Keratinocyte (primary cell): ENCODE measurements around the gene ITGB6. TPM values are rescaled to one million over a fixed set of nuclear protein-coding genes. Genes with fewer than 3 reads are reported as not detected.
A peak's percentile ranks its signal among the peaks of the same experiment; 100 is the strongest.

ENCODE experiments used
- DNase-seq: peaks from one replicate; pipeline ENCODE4 v3.0.0-alpha.2; 2011; ENCODE audit warnings: low read depth, missing footprints, low spot score
- FAIRE-seq: peaks from 2 replicates; lab custom pipeline; 2011; peaks lifted over from hg19 to GRCh38; lab: Jason Lieb, UNC
- H2AFZ ChIP-seq: 2 replicates; pipeline ENCODE4 v1.6.0; 2012; ENCODE audit warnings: low read length, control low read depth, inconsistent platforms; ENCODE audit not compliant: control insufficient read depth
- H3K27ac ChIP-seq: 2 replicates; pipeline ENCODE4 v1.5.1; 2011; ENCODE audit warnings: low read length; ENCODE audit not compliant: control insufficient read depth, insufficient read depth
- H3K27me3 ChIP-seq: 3 replicates; pipeline ENCODE4 v1.6.0; 2011; ENCODE audit warnings: low read length; ENCODE audit not compliant: control insufficient read depth, insufficient read depth; ENCODE audit errors: extremely low read depth
- H3K36me3 ChIP-seq, 2 experiments: 2 replicates in 1 of 2; 3 replicates in 1 of 2; pipeline ENCODE4 v1.5.1; 2011; ENCODE audit warnings: low read length in 2 of 2, mild to moderate bottlenecking in 1 of 2; ENCODE audit not compliant: control insufficient read depth in 2 of 2, insufficient read depth in 2 of 2; ENCODE audit errors: extremely low read depth in 1 of 2
- H3K4me1 ChIP-seq: 3 replicates; pipeline ENCODE4 v1.5.1; 2011; ENCODE audit warnings: low read length; ENCODE audit not compliant: control insufficient read depth, insufficient read depth; ENCODE audit errors: extremely low read depth
- H3K4me2 ChIP-seq: 3 replicates; pipeline ENCODE4 v1.6.0; 2011; ENCODE audit warnings: low read depth, low read length; ENCODE audit not compliant: control insufficient read depth, insufficient read depth; ENCODE audit errors: extremely low read depth
- H3K4me3 ChIP-seq, 3 experiments: fragments of 200-600 bp in 1 of 3; sonication (generic) in 1 of 3; 2 replicates in 2 of 3; 3 replicates in 1 of 3; pipeline ENCODE4 v1.5.1; 2011 to 2016; ENCODE audit warnings: low read length in 3 of 3, mild to moderate bottlenecking in 3 of 3, control low read depth in 2 of 3, inconsistent platforms in 1 of 3, low read depth in 1 of 3, mixed read lengths in 1 of 3, mixed run types in 1 of 3, moderate library complexity in 1 of 3; ENCODE audit not compliant: control insufficient read depth in 2 of 3, insufficient read depth in 2 of 3; ENCODE audit errors: extremely low read depth in 1 of 3
- H3K79me2 ChIP-seq: 2 replicates; pipeline ENCODE4 v1.6.0; 2012; ENCODE audit warnings: low read length; ENCODE audit not compliant: control insufficient read depth, insufficient read depth
- H3K9ac ChIP-seq: 3 replicates; pipeline ENCODE4 v1.6.0; 2011; ENCODE audit warnings: low read length; ENCODE audit not compliant: control insufficient read depth, insufficient read depth; ENCODE audit errors: extremely low read depth
- H3K9me1 ChIP-seq: 3 replicates; pipeline ENCODE4 v1.6.0; 2011; ENCODE audit warnings: low read length; ENCODE audit not compliant: control insufficient read depth, insufficient read depth; ENCODE audit errors: extremely low read depth
- H3K9me3 ChIP-seq: 2 replicates; pipeline ENCODE4 v1.5.1; 2012; ENCODE audit warnings: low read depth, low read length; ENCODE audit not compliant: control insufficient read depth
- H4K20me1 ChIP-seq: 3 replicates; pipeline ENCODE4 v1.6.0; 2011; ENCODE audit warnings: low read length; ENCODE audit not compliant: control insufficient read depth, insufficient read depth; ENCODE audit errors: extremely low read depth
- CTCF ChIP-seq, 3 experiments: IDR thresholded peaks in 1 of 3; conservative IDR thresholded peaks in 1 of 3; optimal IDR thresholded peaks in 1 of 3; 2 replicates in 2 of 3; 3 replicates in 1 of 3; pipeline versions ENCODE3 to v1.5.1; 2011; ENCODE audit warnings: low read length in 3 of 3, mild to moderate bottlenecking in 3 of 3, moderate library complexity in 2 of 3, control low read depth in 1 of 3, inconsistent platforms in 1 of 3; ENCODE audit not compliant: insufficient read depth in 2 of 3; ENCODE audit errors: extremely low read depth in 1 of 3
- EZH2 ChIP-seq: IDR thresholded peaks from one replicate; pipeline ENCODE4 v1.6.1; 2012; ENCODE audit warnings: inconsistent platforms, mild to moderate bottlenecking, low read length, moderate library complexity
- dilution Hi-C: fragments of 300-500 bp; cut with MboI; formaldehyde crosslinking; loops from one replicate; pipeline ENCODE4 v1.7.0; 2020; ENCODE audit warnings: low sequenced_read_pairs; ENCODE audit not compliant: extremely low pct_ligation_motif_present
- polyA plus RNA-seq, 5 experiments: library from polyadenylated mRNA; depleted of rRNA in 3 of 5; stranded (reverse) in 3 of 5; stranded (forward) in 1 of 5; unstranded in 1 of 5; fragments of >200 nt; gene quantifications; 1 replicate in 1 of 5; 2 replicates in 3 of 5; 3 replicates in 1 of 5; pipeline versions ENCODE4 v1.2.1 to v1.2.3, GENCODE V29; 2011 to 2012; ENCODE audit warnings: missing spikeins in 2 of 5, low read depth in 1 of 5, low replicate concordance in 1 of 5

Gene ITGB6
- polyA plus RNA-seq, 1 donor (not counting 4 experiments of a cell fraction or from before 2014, with no cell fraction given) = 183 TPM

- H3K4me2 ChIP-seq = no peak overlapping the region
- H3K27me3 ChIP-seq = no peaks in the 10 kb centered on the region
- TF ChIP-seq CTCF (optimal IDR thresholded peaks at IDR 0.05 in 1 of 3, IDR thresholded peaks at IDR 0.05 in 1 of 3, conservative IDR thresholded peaks at IDR 0.05 in 1 of 3; ENCODE audit: extremely low read depth in 1 of 3, insufficient read depth in 2 of 3, low read length in 3 of 3) (no peak), EZH2 (no peak)
- H3K36me3 ChIP-seq = peaks cover 24 to 33% of the 10 kb centered on the region in 2 experiments
- no peak overlapping the region for H3K4me3 ChIP-seq
- H4K20me1 ChIP-seq = no peaks in the 10 kb centered on the region
- no peak for DNase-seq
- no peak overlapping the region for H3K27ac ChIP-seq
- no peaks in the 10 kb centered on the region for H3K9me1 ChIP-seq
- no peak for FAIRE-seq
- H3K4me1 ChIP-seq = no peaks in the 10 kb centered on the region
- H3K9ac ChIP-seq = no peak overlapping the region
- dilution Hi-C loops = no loop called here
- H3K79me2 ChIP-seq = peaks cover 2% of the 10 kb centered on the region
- H3K9me3 ChIP-seq = no peaks in the 10 kb centered on the region
- no peak overlapping the region for H2AFZ ChIP-seq
Observed at GRCh38 chr2:160126315-160126714, 73.8 kb downstream of the ITGB6 start.

- no peak for TF ChIP-seq CTCF (optimal IDR thresholded peaks at IDR 0.05 in 1 of 3, IDR thresholded peaks at IDR 0.05 in 1 of 3, conservative IDR thresholded peaks at IDR 0.05 in 1 of 3; ENCODE audit: extremely low read depth in 1 of 3, insufficient read depth in 2 of 3, low read length in 3 of 3)
- no peak for TF ChIP-seq EZH2
- Histone ChIP-seq H3K4me1 (no peaks in the 10 kb centered on the region), H3K9me1 (no peaks in the 10 kb centered on the region), H3K36me3 (peaks cover 22 to 33% of the 10 kb centered on the region in 2 experiments), H3K27ac (no peak overlapping the region), H3K27me3 (no peaks in the 10 kb centered on the region), H3K4me2 (no peak overlapping the region), H3K4me3 (no peak overlapping the region), H3K79me2 (peaks cover 2% of the 10 kb centered on the region), H3K9me3 (no peaks in the 10 kb centered on the region), H3K9ac (no peak overlapping the region), H4K20me1 (no peaks in the 10 kb centered on the region), H2AFZ (no peak overlapping the region)
- FAIRE-seq (peak; percentile 17), DNase-seq (no peak)
- dilution Hi-C loops = no loop called here
Observed at GRCh38 chr2:160125828-160126227, 74.2 kb downstream of the ITGB6 start.
